Gastroesophageal sphincter (tissue), 4 donors: ENCODE data around the gene FSTL5. TPM values are rescaled to one million over a fixed set of nuclear protein-coding genes. Genes with fewer than 3 reads are reported as not detected.

Experiments used
- ATAC-seq: fragments of 150-250 bp; one replicate; pipeline ENCODE4 v1.9.1; 2016; ENCODE audit warnings: mild to moderate bottlenecking, moderate library complexity
- H3K27ac ChIP-seq, 4 donors: fragments of 200-600 bp; sonication (generic) in 3 of 4; 1 replicate in 3 of 4; 2 replicates in 1 of 4; pipeline ENCODE4 v1.5.1; 2016 to 2019
- H3K27me3 ChIP-seq: fragments of 200-600 bp; sonication (generic); one replicate; pipeline ENCODE4 v1.5.1; 2019
- H3K36me3 ChIP-seq, 2 donors: fragments of 200-600 bp; sonication (generic); one replicate each; pipeline ENCODE4 v1.5.1; 2019; ENCODE audit warnings: control low read depth in 1 of 2
- H3K4me1 ChIP-seq, 3 donors: fragments of 200-600 bp; sonication (generic); 1 replicate in 2 of 3; 2 replicates in 1 of 3; pipeline ENCODE4 v1.5.1; 2016 to 2019; ENCODE audit warnings: control low read depth in 2 of 3
- H3K4me3 ChIP-seq, 2 donors: fragments of 200-600 bp; sonication (generic); one replicate each; pipeline ENCODE4 v1.5.1; 2019; ENCODE audit warnings: mild to moderate bottlenecking in 1 of 2, moderate library complexity in 1 of 2
- H3K9me3 ChIP-seq, 3 donors: fragments of 200-600 bp; sonication (generic); one replicate each; pipeline ENCODE4 v1.5.1; 2017 to 2019; ENCODE audit warnings: control low read depth in 2 of 3
- EP300 ChIP-seq: sonication (generic); formaldehyde crosslinking; IDR thresholded peaks from one replicate; pipeline ENCODE4 v1.6.1; 2017; ENCODE audit warnings: antibody characterized with exemption, mild to moderate bottlenecking
- POLR2A ChIP-seq, 2 donors: fragments of 450-650 bp; IDR thresholded peaks; one replicate each; pipeline ENCODE4 v1.6.1; 2017; ENCODE audit warnings: antibody characterized with exemption in 2 of 2, mild to moderate bottlenecking in 2 of 2, moderate library complexity in 1 of 2
- POLR2AphosphoS5 ChIP-seq: sonication (generic); formaldehyde crosslinking; IDR thresholded peaks from one replicate; pipeline ENCODE4 v1.6.1; 2017; ENCODE audit warnings: antibody characterized with exemption
- WGBS, 2 donors: methylation state at CpG; one replicate each; pipeline ENCODE4 v1.1.5; 2018; ENCODE audit warnings: low coverage in 1 of 2; 5-methylcytosine and 5-hydroxymethylcytosine counted together
- total RNA-seq, 4 donors: library from RNA; depleted of rRNA; stranded (reverse); fragments of >200 nt; gene quantifications; one replicate each; pipeline ENCODE4 v1.1.0, GENCODE V29; 2016
- TF ChIP-seq, protein P1 (sequence below), 4 experiments: fragments of 200-600 bp in 2 of 4; fragments of 450-650 bp in 2 of 4; sonication (generic) in 1 of 4; IDR thresholded peaks; one replicate each; pipeline ENCODE4 v1.5.1; 2017 to 2019; ENCODE audit warnings: antibody characterized with exemption in 4 of 4, mild to moderate bottlenecking in 2 of 4, moderate library complexity in 2 of 4

FSTL5 gene
- total RNA-seq, 4 donors from 2014 or later = 0.27 to 0.57 TPM; not detected in 2

DNA sequence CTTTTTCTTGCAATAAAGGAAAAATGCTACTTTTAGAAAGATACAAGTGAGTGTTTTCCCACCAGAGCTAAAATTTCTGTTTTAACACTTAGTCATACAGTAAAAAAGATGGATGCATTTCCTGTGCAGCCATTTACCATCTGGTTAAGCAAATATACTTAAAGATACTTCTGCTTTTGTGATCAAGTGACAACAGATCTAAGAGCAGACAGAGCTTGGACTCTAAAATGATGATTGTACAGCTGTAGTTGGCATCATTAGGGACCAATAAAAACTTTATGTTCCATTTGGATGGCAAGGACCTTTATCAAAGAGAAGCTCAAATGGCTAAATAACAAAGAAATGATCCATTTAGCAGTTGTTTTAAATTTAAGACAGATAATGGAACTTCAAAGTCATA, 270.8 kb downstream of the FSTL5 start:
- no peak overlapping the region for H3K4me3 ChIP-seq
- H3K36me3 ChIP-seq = no peaks in the 10 kb centered on the region
- H3K27me3 ChIP-seq = no peaks in the 10 kb centered on the region
- no peaks in the 10 kb centered on the region for H3K9me3 ChIP-seq
- no peak overlapping the region for H3K27ac ChIP-seq
- no peak for ATAC-seq
- no peaks in the 10 kb centered on the region for H3K4me1 ChIP-seq
- no peak for TF ChIP-seq EP300
- TF ChIP-seq, protein P1, sequence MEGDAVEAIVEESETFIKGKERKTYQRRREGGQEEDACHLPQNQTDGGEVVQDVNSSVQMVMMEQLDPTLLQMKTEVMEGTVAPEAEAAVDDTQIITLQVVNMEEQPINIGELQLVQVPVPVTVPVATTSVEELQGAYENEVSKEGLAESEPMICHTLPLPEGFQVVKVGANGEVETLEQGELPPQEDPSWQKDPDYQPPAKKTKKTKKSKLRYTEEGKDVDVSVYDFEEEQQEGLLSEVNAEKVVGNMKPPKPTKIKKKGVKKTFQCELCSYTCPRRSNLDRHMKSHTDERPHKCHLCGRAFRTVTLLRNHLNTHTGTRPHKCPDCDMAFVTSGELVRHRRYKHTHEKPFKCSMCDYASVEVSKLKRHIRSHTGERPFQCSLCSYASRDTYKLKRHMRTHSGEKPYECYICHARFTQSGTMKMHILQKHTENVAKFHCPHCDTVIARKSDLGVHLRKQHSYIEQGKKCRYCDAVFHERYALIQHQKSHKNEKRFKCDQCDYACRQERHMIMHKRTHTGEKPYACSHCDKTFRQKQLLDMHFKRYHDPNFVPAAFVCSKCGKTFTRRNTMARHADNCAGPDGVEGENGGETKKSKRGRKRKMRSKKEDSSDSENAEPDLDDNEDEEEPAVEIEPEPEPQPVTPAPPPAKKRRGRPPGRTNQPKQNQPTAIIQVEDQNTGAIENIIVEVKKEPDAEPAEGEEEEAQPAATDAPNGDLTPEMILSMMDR (IDR thresholded peaks at IDR 0.05) = no peak
- no peak for TF ChIP-seq POLR2A (IDR thresholded peaks at IDR 0.05)
- no peak for TF ChIP-seq POLR2AphosphoS5

DNA sequence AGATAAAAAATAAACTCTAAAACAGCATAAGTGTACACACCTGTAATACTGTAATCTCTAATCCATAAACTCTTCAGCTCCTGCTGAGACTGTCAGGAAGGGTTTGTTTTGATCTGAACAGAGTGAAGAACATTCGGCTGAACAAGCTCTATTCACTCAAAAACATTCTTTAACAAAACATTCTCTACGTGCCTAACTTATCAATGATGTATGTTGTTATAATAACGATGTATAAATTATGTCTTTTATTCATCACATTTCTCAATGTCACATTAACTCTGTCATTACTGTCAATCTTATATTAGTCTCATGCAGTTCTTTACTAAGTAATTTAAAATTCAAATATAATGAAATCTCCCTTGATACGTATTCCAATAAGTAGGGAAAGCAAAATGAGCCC, 280.6 kb downstream of the FSTL5 start:
- 29 to 43% methylated on average over 4 of the region's 4 CpGs for WGBS, 2 donors
- no peak overlapping the region for H3K27ac ChIP-seq

DNA sequence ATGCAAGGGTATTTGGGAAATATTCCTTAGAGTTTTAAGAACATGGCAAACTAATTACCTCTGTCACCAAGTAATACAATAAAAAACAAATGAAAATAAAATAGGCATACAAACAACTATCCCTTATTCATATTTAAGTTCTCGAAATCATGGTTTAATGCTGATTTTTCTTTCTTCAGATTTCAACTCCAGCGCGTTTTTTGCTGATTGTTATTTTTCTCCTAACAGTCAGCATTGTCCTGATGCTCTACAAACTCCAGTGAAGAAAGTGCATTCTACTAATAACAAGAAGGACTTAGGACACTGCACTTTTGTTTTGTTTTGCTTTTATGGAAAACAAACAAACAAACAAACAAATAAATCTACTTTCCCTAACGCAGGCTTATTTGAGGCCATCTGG, 282.4 kb downstream of the FSTL5 start:
- Histone ChIP-seq H3K27me3 (no peaks in the 10 kb centered on the region), H3K4me3 (no peak overlapping the region), H3K4me1 (no peaks in the 10 kb centered on the region), H3K9me3 (no peaks in the 10 kb centered on the region), H3K27ac (no peak overlapping the region), H3K36me3 (no peaks in the 10 kb centered on the region)
- WGBS, 2 donors = 73 to 74% methylated on average over 4 of the region's 4 CpGs
- TF ChIP-seq POLR2A (IDR thresholded peaks at IDR 0.05) (no peak), POLR2AphosphoS5 (no peak), EP300 (no peak)
- TF ChIP-seq, protein P1 (IDR thresholded peaks at IDR 0.05) = no peak
- no peak for ATAC-seq

More for the DNA sequence above, 280.6 kb downstream of the FSTL5 start:
- no peak overlapping the region for H3K4me3 ChIP-seq
- no peaks in the 10 kb centered on the region for H3K27me3 ChIP-seq
- no peaks in the 10 kb centered on the region for H3K4me1 ChIP-seq
- no peaks in the 10 kb centered on the region for H3K36me3 ChIP-seq
- TF ChIP-seq EP300 (no peak), POLR2AphosphoS5 (no peak), POLR2A (IDR thresholded peaks at IDR 0.05) (no peak)
- TF ChIP-seq, protein P1 (IDR thresholded peaks at IDR 0.05) = no peak
- no peak for ATAC-seq
- no peaks in the 10 kb centered on the region for H3K9me3 ChIP-seq

DNA sequence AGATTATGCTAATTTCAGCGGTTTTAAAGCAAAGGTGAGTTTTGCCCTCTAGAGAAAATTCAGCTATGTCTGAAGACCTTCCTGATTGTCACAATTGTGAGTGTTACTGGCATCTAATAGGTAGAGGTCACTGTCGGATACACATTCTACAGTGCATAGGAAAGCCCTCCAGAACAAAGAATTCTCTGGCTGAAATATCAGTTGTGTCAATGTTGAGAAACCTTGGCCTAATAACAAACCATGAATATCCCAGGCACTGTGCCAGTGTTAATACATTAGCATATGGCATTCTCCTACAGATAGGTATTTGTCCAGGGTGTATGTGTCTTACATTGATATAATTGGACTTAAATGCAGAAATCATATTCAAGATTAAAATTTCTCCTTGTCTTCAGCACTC, 294.3 kb downstream of the FSTL5 start:
- H3K4me1 ChIP-seq = no peaks in the 10 kb centered on the region
- no peaks in the 10 kb centered on the region for H3K27me3 ChIP-seq
- TF ChIP-seq EP300 (no peak), POLR2AphosphoS5 (no peak), POLR2A (IDR thresholded peaks at IDR 0.05) (no peak)
- TF ChIP-seq, protein P1 (IDR thresholded peaks at IDR 0.05) = no peak
- H3K4me3 ChIP-seq = no peak overlapping the region
- ATAC-seq = no peak
- no peaks in the 10 kb centered on the region for H3K36me3 ChIP-seq
- H3K9me3 ChIP-seq = no peaks in the 10 kb centered on the region
- 67 to 76% methylated on average over 1 to 2 of the region's 2 CpGs for WGBS, 2 donors
- H3K27ac ChIP-seq = no peak overlapping the region

DNA sequence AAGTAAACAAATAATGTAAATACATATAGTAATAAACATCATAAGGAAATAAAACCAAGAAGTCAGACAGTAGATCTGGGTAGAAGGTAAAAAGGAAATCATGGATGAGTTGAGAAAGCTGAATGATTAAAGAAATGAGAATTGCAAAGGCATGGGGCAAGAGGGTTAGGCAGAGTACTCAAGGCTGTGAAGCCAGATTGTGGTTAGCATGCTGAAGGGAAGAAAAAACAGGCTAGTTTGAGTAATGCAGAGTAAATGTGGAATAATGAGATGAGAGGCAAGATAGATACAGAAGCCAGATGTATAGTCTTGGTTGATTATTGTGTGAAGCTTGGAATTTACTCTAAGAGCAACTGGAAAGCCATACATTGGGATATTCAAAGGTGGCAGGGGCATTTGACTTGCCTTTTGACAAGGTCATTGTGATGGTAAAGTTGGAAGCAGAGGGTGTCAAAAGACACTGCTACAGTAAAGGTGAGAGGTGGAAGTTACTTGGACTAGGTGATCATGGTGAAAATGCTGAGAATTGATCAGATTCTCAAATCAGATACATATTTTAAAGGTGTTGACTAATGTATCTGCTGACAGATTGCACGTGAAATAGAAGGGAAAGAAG, 307.0 kb downstream of the FSTL5 start:
- 61 to 86% methylated on average over 1 of the region's 1 CpG for WGBS, 2 donors

More for the DNA sequence above, 307.0 kb downstream of the FSTL5 start:
- Histone ChIP-seq H3K36me3 (no peaks in the 10 kb centered on the region), H3K27ac (no peak overlapping the region), H3K4me3 (no peak overlapping the region), H3K9me3 (no peaks in the 10 kb centered on the region), H3K4me1 (no peaks in the 10 kb centered on the region), H3K27me3 (no peaks in the 10 kb centered on the region)
- no peak for ATAC-seq
- TF ChIP-seq POLR2A (IDR thresholded peaks at IDR 0.05) (no peak), EP300 (no peak), POLR2AphosphoS5 (no peak)
- TF ChIP-seq, protein P1 (IDR thresholded peaks at IDR 0.05) = no peak
